22Rv1 (cell line): ENCODE results near the gene SYNE1.

Source experiments
- ZFX ChIP-seq: fragments of 450-650 bp; IDR thresholded peaks from 2 replicates; pipeline ENCODE4 v1.6.1; 2017; ENCODE audit warnings: antibody characterized with exemption, borderline replicate concordance
- TF ChIP-seq, protein P1 (sequence below): fragments of 450-650 bp; IDR thresholded peaks from 2 replicates; pipeline ENCODE4 v1.5.1; 2017; ENCODE audit warnings: mild to moderate bottlenecking

DNA sequence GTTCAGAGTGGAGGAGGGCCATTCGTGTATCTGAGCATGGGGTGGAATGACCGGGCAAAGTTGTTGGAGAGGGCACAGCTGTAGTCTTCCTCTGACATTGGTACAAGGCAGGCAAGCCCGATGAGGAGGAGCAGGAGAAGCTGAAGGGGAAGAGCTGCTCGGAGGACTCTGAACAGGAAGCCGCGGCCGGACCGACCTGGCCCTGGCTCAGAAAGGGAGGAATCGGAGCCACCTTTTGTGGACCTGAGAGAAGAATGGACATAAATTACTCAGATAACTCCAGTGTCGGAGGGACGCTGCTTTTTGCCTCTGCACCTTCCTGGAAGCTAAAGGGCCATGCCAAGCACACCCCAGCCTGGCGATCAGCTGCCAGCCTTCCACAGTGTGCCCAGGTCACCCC is 514.7 kb downstream of the SYNE1 start:
- TF ChIP-seq, protein P1, sequence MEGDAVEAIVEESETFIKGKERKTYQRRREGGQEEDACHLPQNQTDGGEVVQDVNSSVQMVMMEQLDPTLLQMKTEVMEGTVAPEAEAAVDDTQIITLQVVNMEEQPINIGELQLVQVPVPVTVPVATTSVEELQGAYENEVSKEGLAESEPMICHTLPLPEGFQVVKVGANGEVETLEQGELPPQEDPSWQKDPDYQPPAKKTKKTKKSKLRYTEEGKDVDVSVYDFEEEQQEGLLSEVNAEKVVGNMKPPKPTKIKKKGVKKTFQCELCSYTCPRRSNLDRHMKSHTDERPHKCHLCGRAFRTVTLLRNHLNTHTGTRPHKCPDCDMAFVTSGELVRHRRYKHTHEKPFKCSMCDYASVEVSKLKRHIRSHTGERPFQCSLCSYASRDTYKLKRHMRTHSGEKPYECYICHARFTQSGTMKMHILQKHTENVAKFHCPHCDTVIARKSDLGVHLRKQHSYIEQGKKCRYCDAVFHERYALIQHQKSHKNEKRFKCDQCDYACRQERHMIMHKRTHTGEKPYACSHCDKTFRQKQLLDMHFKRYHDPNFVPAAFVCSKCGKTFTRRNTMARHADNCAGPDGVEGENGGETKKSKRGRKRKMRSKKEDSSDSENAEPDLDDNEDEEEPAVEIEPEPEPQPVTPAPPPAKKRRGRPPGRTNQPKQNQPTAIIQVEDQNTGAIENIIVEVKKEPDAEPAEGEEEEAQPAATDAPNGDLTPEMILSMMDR = no peak
- no peak for TF ChIP-seq ZFX
